ENCODE measurements around the gene ZNF48.

The ZNF48 gene

GRCh38 chr16:30368122-30368791 is 27.0 kb upstream of the ZNF48 start:
- H3K4me3 Mint-ChIP-seq = peak overlapping the region; percentile 86 to 92
- H3K36me3 Mint-ChIP-seq = peaks cover 23 to 42% of the 10 kb centered on the region in 2 donors
- H3K27ac Mint-ChIP-seq = peak overlapping the region; percentile 87
- no peaks in the 10 kb centered on the region for H3K27me3 Mint-ChIP-seq
- ATAC-seq (replicated peaks) (no peak), DNase-seq (no peak)
- peaks cover 41 to 55% of the 10 kb centered on the region in 2 donors for H3K4me1 Mint-ChIP-seq
- H3K9me3 Mint-ChIP-seq = no peaks in the 10 kb centered on the region

- Mint-ChIP-seq H3K36me3 (peaks cover 21 to 41% of the 10 kb centered on the region in 2 donors), H3K4me1 (peaks cover 41 to 55% of the 10 kb centered on the region in 2 donors), H3K27ac (peak overlapping the region; percentile 87), H3K27me3 (no peaks in the 10 kb centered on the region), H3K4me3 (peak overlapping the region; percentile 86 to 92), H3K9me3 (no peaks in the 10 kb centered on the region)
- DNase-seq (no peak), ATAC-seq (replicated peaks) (no peak)
Measured at GRCh38 chr16:30368792-30369090, 26.5 kb upstream of the ZNF48 start.

GRCh38 chr16:30369091-30369937 is 25.9 kb upstream of the ZNF48 start:
- H3K4me3 Mint-ChIP-seq = peak overlapping the region; percentile 86 to 92

GRCh38 chr16:30369938-30370455 is 25.2 kb upstream of the ZNF48 start:
- Mint-ChIP-seq H3K4me1 (peaks cover 41 to 50% of the 10 kb centered on the region in 2 donors), H3K4me3 (peak overlapping the region; percentile 92 to 96), H3K27me3 (no peaks in the 10 kb centered on the region), H3K9me3 (no peaks in the 10 kb centered on the region), H3K27ac (peak overlapping the region; percentile 38), H3K36me3 (peaks cover 14 to 34% of the 10 kb centered on the region in 2 donors)
- DNase-seq = no peak
- peak; percentile 4 to 14 for ATAC-seq (replicated peaks)

More at GRCh38 chr16:30369091-30369937, 25.9 kb upstream of the ZNF48 start:
- no peak for DNase-seq
- peaks cover 19 to 41% of the 10 kb centered on the region in 2 donors for H3K36me3 Mint-ChIP-seq
- H3K4me1 Mint-ChIP-seq = peaks cover 41 to 55% of the 10 kb centered on the region in 2 donors
- ATAC-seq (replicated peaks) = no peak
- no peaks in the 10 kb centered on the region for H3K9me3 Mint-ChIP-seq
- H3K27me3 Mint-ChIP-seq = no peaks in the 10 kb centered on the region
- peak overlapping the region; percentile 87 for H3K27ac Mint-ChIP-seq

GRCh38 chr16:30370456-30371247 is 24.6 kb upstream of the ZNF48 start, which contains the start of gene TBC1D10B:
TBC1D10B (minus strand) TSS chr16:30370494; CDS start chr16:30370183, 311 bp downstream.
- Mint-ChIP-seq H3K4me3 (peak within 1 kb of the TSS; percentile 92 to 96), H3K27me3 (no peaks in the 10 kb centered on the region), H3K9me3 (no peaks in the 10 kb centered on the region), H3K4me1 (peaks cover 36 to 44% of the 10 kb centered on the region in 2 donors), H3K27ac (peak within 1 kb of the TSS; percentile 98), H3K36me3 (peaks cover 8 to 28% of the 10 kb centered on the region in 2 donors)
- DNase-seq (peak; percentile 99), ATAC-seq (replicated peaks) (peak; percentile 87)

- no peaks in the 10 kb centered on the region for H3K27me3 Mint-ChIP-seq
- peak overlapping the region; percentile 98 for H3K27ac Mint-ChIP-seq
- no peak for DNase-seq
- ATAC-seq (replicated peaks) = no peak
- peaks cover 35 to 44% of the 10 kb centered on the region in 2 donors for H3K4me1 Mint-ChIP-seq
- no peaks in the 10 kb centered on the region for H3K9me3 Mint-ChIP-seq
- peaks cover 8 to 26% of the 10 kb centered on the region in 2 donors for H3K36me3 Mint-ChIP-seq
- H3K4me3 Mint-ChIP-seq = peak overlapping the region; percentile 90 to 96
Measured at GRCh38 chr16:30371248-30371816, 23.9 kb upstream of the ZNF48 start.

- ATAC-seq (replicated peaks) (no peak), DNase-seq (no peak)
- Mint-ChIP-seq H3K36me3 (peaks cover 6 to 18% of the 10 kb centered on the region in 2 donors), H3K4me1 (peaks cover 31 to 41% of the 10 kb centered on the region in 2 donors), H3K27ac (peak overlapping the region; percentile 98), H3K27me3 (no peaks in the 10 kb centered on the region), H3K9me3 (no peaks in the 10 kb centered on the region), H3K4me3 (peak overlapping the region; percentile 90 to 96)
Measured at GRCh38 chr16:30372038-30372712, 23.0 kb upstream of the ZNF48 start.

GRCh38 chr16:30372725-30373124 is 22.5 kb upstream of the ZNF48 start:
- Mint-ChIP-seq H3K4me1 (peaks cover 28 to 41% of the 10 kb centered on the region in 2 donors), H3K4me3 (no peak overlapping the region)
- DNase-seq = no peak

GRCh38 chr16:30374538-30374937 is 20.7 kb upstream of the ZNF48 start, which contains the start of gene MYL11:
MYL11 (plus strand) TSS chr16:30374802; CDS start chr16:30374858, 56 bp downstream.
- H3K27ac Mint-ChIP-seq = peak within 1 kb of the TSS; percentile 67
- H3K9me3 Mint-ChIP-seq = no peaks in the 10 kb centered on the region
- ATAC-seq (replicated peaks) (no peak), DNase-seq (no peak)
- H3K4me1 Mint-ChIP-seq = peaks cover 25 to 42% of the 10 kb centered on the region in 2 donors
- H3K36me3 Mint-ChIP-seq = peaks cover 9 to 11% of the 10 kb centered on the region in 2 donors
- H3K4me3 Mint-ChIP-seq = no peak within 1 kb of the TSS
- no peaks in the 10 kb centered on the region for H3K27me3 Mint-ChIP-seq

More at GRCh38 chr16:30372725-30373124, 22.5 kb upstream of the ZNF48 start:
- Mint-ChIP-seq H3K9me3 (no peaks in the 10 kb centered on the region), H3K27ac (peak overlapping the region; percentile 72), H3K27me3 (no peaks in the 10 kb centered on the region), H3K36me3 (peaks cover 4 to 13% of the 10 kb centered on the region in 2 donors)
- no peak for ATAC-seq (replicated peaks)

- Mint-ChIP-seq H3K9me3 (peaks cover 0 to 2% of the 10 kb centered on the region in 2 donors), H3K4me3 (no peak overlapping the region), H3K27me3 (no peaks in the 10 kb centered on the region), H3K36me3 (peaks cover 20 to 21% of the 10 kb centered on the region in 2 donors), H3K27ac (no peak overlapping the region), H3K4me1 (peaks cover 32 to 54% of the 10 kb centered on the region in 2 donors)
- ATAC-seq (replicated peaks) (no peak), DNase-seq (no peak)
Measured at GRCh38 chr16:30375864-30376263, 19.4 kb upstream of the ZNF48 start.

GRCh38 chr16:30376461-30376902 is 18.7 kb upstream of the ZNF48 start:
- DNase-seq (no peak), ATAC-seq (replicated peaks) (no peak)
- no peaks in the 10 kb centered on the region for H3K27me3 Mint-ChIP-seq
- peak overlapping the region; percentile 100 for H3K27ac Mint-ChIP-seq
- H3K36me3 Mint-ChIP-seq = peaks cover 20 to 23% of the 10 kb centered on the region in 2 donors
- H3K9me3 Mint-ChIP-seq = peaks cover 0 to 2% of the 10 kb centered on the region in 2 donors
- H3K4me3 Mint-ChIP-seq = peak overlapping the region in 1 of 2 donors; percentile 97
- H3K4me1 Mint-ChIP-seq = peaks cover 34 to 55% of the 10 kb centered on the region in 2 donors

- Mint-ChIP-seq H3K9me3 (peaks cover 0 to 2% of the 10 kb centered on the region in 2 donors), H3K27ac (peak overlapping the region; percentile 100), H3K4me3 (peak overlapping the region; percentile 97 to 100), H3K4me1 (peaks cover 31 to 55% of the 10 kb centered on the region in 2 donors), H3K27me3 (no peaks in the 10 kb centered on the region), H3K36me3 (peaks cover 20 to 23% of the 10 kb centered on the region in 2 donors)
- DNase-seq (no peak), ATAC-seq (replicated peaks) (peak; percentile 2 to 12)
Measured at GRCh38 chr16:30377050-30377811, 18.0 kb upstream of the ZNF48 start.
